ENCODE measurements around the gene BICRA. TPM values are rescaled to one million over a fixed set of nuclear protein-coding genes. Genes with fewer than 3 reads are reported as not detected.

BICRA gene
- total and polyA plus RNA-seq, 2 of the 8 experiments (the other 6 are each of a cell fraction or from before 2014, with no cell fraction given), result 1.5 to 29.2 TPM

GRCh38 chr19:47626238-47626637 lies 17.3 kb downstream of the BICRA start (continued):
- TF ChIP-seq SP1 (IDR thresholded peaks at IDR 0.05; ENCODE audit: low read depth, low read length), result no peak
- no peak for TF ChIP-seq TBP (IDR thresholded peaks at IDR 0.05; ENCODE audit: low read depth, low read length)
- no peak for TF ChIP-seq POLR2AphosphoS5 (IDR thresholded peaks at IDR 0.05; ENCODE audit: low read depth, low read length)
- no peak for TF ChIP-seq EP300 (IDR thresholded peaks at IDR 0.05; ENCODE audit: borderline replicate concordance in 1 of 2, low read depth in 2 of 2, low read length in 2 of 2)
- no peak for TF ChIP-seq JUND (IDR thresholded peaks at IDR 0.05; ENCODE audit: low read length)
- no peak for TF ChIP-seq SIRT6 (IDR thresholded peaks at IDR 0.05; ENCODE audit: low read length)
- TF ChIP-seq RAD21 (IDR thresholded peaks at IDR 0.05 in 1 of 2, conservative IDR thresholded peaks at IDR 0.05 in 1 of 2; ENCODE audit: low read depth in 2 of 2, low read length in 2 of 2), result no peak

Data from H1 (cell line).